HPDE6-E6E7 (cell line): ENCODE data around the gene IRF5.

ENCODE experiments used
- DNase-seq: peaks from one replicate; pipeline ENCODE4 v3.0.0; 2011; ENCODE audit warnings: missing footprints; ENCODE audit errors: extremely low spot score

The IRF5 gene, protein sequence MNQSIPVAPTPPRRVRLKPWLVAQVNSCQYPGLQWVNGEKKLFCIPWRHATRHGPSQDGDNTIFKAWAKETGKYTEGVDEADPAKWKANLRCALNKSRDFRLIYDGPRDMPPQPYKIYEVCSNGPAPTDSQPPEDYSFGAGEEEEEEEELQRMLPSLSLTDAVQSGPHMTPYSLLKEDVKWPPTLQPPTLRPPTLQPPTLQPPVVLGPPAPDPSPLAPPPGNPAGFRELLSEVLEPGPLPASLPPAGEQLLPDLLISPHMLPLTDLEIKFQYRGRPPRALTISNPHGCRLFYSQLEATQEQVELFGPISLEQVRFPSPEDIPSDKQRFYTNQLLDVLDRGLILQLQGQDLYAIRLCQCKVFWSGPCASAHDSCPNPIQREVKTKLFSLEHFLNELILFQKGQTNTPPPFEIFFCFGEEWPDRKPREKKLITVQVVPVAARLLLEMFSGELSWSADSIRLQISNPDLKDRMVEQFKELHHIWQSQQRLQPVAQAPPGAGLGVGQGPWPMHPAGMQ

DNA sequence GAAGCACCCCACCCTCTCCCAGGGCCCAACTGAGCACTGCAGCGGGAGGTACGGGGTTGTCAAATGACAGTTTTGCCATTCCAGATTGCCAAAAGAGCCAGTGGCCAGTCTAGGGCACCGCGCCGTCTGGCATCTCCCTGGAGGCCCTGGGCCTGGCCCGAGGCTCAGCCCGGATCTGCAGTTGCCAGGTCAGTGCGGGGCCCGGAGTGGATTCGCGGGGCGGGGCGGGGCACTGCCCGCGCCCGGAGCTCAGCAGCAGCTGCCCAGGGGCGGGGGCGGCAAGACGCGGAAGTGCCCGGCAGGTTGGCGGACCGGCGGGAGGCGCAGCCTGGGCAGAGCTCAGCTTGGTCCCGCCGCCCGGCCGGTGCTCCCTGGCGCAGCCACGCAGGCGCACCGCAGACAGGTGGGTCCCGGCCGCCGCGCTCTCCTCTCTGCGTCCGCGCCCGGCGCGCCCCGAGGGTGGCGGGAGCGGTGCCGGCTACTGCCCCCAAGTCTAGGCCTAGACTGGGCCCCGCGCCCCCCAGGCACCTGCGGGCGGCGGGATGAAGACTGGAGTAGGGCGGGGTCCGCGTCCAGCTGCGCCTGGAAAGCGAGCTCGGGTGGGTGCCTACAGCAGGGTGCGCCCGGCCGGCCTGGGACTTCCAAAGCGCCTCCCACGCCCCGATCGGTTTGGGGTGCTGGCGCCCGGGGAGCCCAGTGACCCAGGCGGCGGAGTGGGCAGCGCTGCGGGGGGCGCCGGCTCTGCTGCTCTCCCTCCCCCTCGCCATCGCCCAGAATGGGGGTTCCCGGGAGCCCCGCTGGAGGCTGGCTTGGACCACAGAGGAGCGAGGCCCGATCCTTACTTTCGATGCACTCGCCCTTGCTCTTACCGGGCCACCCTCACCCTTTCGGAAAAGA is at the start of gene IRF5:
Gene IRF5, plus strand, starts transcription at position 281 of the 897 bp plus-strand sequence. CDS start 4,155 bp downstream, outside the sequence.
- peak; percentile 43 for DNase-seq

DNA sequence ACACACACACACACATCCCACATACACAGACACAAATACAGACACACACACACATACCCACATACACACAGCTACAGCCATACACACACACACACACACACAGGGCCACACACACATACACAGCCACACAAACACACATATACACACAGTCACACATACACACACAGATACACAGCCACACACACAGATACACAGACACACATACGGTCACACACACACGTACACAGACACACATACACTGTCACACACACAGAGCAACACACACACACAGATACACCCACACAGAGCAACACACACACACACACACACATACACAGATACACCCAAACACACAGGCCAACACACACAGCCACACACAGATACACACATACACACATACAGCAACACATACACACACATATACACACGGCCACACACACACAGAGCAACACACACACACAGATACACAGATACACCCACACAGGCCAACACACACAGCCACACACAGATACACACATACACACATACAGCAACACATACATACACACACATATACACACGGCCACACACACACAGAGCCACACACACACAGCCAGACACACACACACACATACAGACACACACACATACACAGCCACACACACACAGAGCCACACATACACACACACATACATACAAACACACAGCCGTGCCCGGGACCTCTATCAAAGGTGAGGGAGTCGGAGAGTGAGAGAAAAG is 49.5 kb upstream of the IRF5 start:
- DNase-seq = no peak

DNA sequence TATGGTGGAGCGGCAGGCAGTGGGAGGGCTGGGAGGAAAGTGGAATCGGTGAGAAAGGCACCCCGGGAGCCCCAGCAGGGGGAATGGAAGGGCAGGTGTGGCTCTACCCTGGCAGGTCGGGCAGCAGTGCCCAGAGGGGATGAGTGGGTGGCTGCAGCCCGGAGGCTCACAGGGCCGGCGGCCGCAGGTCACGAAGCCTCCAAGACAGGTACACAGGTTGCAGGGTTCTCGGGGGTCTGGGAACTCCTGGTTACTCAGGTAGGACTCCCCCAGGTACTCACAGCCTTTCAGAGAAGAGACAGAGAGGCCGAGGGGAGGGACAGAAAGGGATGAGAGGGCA is 49.0 kb upstream of the IRF5 start:
- no peak for DNase-seq

DNA sequence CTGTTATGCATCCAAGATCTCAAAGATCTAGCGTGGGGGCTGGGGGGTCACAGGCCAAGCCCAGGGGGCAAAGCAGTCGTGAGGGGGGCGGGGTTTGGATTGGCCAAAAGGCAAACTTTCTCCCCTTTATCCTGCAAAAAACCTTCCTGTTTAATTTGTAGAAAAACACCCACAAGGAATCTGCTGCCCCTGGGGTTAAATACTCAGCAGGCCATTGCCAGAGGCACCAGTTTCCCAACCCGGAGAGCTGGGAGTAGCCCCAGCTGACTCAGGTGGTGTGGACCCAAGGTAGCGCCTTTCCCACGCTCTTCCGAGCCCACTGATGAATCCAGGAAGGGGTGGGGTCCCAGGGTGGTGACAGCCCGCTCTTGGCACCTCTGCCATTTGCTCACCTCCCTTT is 48.6 kb upstream of the IRF5 start:
- no peak for DNase-seq

DNA sequence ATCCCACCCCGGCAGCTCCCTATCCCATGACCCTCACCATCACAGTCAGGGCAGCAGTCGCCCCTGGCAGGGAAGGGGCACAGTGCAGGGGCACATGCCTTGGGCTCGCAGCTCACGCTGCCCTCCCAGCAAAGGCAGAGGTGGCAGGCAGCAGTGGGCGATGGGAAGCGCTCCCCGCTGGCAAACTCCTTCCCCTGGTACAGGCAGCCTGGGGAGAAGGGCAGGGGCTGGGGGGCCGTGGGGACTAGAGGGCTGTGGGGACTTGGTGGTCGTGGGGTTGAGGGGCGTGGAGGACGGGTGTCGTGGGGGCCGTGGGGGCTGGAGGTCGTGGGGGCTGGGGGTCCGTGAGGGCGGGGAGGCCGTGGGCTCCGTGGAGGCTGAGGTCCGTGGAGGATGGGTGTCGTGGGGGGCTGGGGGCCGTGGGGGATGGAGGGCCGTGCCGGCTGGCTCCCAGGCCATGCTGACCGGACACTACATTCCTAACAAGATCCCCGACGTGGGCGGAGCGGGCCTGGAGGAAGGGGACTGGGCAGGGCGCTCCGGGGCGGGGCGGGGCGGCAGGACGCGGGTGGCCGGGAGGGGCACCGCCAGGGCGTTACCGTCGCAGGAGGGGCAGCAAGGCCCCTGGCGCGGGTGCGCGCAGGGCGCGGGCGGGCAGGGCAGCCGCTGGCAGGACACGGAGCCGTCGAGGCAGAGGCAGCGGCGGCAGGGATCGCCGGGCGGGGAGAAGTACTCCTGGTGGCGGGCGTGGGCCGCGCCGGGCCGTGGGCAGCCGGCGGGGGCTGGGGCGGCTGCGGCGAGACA is 47.2 kb upstream of the IRF5 start:
- no peak for DNase-seq

DNA sequence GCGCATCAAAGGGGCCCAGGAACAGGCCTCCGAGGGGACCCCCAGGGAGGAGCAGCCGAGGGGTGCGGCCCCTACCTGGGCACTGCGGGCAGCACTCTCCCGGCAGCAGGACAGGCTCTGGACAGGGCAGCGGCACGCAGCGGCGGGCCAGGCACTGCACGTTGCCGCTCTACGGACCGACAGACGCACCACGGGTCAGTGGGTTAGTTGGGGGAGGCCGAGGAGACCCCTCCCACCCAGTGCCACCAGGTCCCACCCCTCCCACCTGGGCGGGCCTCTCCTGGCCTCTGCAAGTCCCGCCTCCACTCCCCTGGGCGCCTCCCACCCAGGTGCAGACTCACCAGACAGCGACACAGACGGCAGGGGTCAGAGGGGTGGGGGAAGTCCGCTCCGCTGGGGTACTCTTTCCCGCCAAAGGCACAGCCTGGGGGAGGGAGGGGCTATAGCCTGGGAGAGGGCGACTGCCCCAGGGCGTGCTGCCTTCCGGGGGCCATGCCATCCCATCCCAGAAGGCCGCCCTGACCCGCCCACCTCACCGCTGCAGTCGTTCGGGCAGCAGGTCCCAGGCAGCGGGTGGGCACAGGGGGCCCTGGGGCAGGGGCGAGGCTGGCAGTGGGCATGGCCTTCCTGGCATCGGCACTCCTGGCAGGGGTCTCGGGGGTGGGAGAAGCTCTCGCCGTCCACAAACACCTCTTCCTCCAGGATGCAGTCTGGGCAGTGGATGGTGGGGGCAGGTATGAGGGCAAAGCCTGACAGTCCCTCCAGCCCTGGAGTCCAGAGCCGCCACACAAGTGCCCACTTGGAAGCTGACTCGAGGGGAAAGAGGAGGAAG is 46.4 kb upstream of the IRF5 start:
- DNase-seq = no peak

DNA sequence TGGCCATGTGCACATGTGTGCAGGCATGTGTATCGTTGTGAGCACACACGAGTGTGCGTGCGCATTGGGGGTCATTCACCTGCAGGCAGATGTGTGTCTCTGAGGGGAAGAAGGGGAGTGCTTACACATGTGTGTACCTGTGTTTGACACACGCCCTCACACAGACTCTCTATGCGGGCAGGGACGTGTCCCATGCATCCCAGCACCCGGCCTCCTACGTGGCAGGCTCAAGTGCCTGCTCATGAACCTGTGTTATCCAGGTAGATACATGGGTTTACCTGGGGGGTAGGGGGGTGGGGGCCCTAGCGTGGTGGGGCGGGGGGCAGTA is 45.8 kb upstream of the IRF5 start:
- no peak for DNase-seq

DNA sequence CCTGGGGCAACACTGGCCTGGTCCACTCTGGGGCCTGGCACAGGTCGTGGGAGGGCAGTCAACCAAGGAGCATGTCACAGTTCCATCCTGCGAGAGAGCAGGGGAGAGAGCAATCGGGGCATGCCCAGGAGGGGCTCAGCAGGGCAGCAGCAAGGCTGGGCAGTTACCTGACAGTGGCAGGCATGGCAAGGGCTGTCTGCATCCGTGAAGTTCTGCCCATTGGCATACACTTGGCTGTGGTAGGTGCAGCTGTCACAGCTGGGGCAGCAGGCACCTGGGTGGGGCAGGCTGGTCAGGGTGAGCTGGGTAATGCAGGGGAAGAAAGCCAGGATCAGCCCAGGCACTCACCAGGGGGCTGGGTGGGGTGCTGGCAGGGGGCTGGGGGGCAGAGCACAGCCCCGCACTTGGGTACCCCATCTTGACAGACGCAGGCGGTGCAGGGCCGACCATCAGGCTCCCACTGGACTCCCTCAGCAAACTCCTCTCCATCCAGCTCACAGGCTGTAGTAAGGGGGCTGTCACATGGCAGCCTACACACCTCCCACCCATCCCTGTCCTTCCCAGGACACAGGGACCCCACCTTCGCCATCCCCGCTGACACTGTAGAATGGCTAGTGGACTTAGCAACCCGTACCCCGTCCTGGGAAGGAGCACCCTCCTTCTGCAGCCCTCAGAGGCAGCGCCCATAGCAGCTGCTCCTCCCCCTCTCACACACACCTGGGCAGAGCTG is 45.0 kb upstream of the IRF5 start:
- DNase-seq = no peak

DNA sequence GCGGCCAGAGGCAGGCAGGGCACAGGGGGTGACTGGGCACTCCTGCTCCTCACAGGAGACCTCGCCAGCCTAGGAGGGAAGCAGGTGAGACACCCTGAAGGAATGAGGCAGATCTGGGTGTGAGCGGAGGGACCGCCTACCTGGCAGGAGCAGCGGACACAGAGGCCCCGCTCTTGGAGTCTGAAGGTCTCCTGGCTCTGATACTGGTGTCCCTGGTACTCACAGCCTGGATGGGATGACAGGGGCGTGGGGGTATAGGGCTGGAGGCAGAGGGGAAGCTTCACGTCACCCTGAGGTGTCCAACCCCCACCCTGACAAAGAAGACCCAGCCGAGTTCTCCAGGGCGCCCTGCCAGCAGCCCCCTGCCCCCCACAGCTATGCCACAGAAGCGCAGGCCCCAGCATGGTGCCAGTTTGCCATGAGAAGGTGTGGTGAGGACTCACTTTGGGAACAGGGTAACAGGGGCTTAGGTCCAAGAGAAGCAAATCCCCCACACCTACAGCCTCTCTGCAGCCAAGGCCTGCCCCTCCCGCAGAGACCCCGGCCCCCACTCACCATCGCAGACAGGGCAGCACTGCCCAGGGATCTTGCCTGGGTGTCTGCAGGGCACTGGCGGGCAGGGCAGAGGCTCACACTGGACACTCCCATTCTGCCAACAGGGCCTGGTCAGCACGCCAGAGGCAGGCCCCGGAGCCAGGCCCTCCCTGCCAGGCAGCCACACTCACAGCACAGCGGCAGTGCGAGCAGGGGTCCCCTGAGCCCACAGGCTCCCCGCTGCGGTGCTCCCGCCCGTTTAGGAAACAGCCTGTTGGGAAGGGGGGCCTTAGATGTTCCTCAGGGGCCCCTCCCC is 44.3 kb upstream of the IRF5 start:
- DNase-seq = peak; percentile 97

DNA sequence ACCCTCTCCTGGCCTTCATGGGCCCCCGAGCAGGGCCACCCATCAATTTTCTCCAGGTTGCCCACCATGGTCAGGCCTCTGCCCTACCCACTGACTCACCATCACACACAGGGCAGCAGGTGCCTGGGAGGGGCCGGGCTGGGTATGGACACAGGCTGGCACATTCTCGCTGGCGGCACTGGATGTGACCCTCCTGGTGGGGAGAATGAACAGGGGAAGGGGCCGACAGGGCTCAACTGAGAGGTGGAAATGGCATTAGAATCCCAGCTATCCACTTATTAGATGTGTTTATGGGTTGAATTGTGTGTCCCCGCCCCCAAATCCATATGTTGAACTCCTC is 43.7 kb upstream of the IRF5 start:
- DNase-seq = no peak

DNA sequence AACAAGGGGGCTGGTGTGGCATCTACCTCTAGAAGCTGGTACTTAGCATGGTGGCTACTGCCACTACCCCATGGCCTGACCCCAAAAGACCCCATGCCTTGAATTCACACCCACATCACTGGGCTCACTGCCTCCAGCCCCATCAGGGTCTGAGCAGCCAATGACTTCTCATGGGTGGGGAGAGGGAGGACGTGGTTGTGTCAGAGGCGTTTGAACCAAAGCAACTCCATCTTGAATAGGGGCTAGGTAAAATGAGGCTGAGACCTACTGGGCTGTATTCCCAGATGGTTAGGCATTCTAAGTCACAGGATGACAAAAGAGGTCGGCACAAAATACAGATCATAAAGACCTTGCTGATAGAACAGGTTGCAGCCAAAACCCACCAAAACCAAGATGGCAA is 42.4 kb upstream of the IRF5 start:
- DNase-seq = no peak

DNA sequence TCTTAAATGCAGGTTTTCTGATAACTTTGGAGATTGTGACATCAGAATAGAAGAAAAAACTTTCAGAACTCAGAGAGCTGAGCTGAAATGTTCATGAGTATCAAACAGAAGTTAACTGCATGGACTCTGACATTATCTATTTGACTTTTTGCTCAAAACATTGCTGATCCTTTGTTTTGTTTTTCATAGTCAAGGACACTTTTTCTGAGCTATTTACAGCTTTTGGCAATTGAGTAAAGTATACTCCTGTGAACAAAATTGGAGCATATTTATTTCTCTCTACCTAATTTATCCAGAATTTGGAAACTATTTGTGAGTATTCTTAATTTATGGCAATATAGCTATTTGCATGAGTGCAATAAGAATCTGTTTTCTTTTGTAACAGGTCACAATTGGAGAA is 38.3 kb upstream of the IRF5 start:
- DNase-seq = no peak

DNA sequence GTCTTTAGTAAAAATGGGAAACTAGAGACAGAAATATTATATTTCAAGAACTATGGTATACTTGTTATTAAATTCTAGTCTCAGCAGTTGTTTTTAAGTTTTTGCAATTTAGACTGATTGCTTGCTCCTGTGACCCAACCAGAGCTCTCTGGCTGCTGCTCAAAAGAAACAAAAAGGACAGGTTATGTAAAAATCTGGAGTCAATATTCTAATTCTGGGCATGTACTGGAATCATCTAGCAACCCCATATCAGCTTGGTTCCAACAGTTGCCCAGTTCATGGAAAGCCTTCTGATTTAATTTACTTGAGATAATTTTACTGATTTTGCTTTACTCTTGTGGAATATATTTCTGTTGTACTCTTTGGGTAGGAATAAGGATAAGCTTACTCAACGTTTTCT is 37.5 kb upstream of the IRF5 start:
- no peak for DNase-seq

DNA sequence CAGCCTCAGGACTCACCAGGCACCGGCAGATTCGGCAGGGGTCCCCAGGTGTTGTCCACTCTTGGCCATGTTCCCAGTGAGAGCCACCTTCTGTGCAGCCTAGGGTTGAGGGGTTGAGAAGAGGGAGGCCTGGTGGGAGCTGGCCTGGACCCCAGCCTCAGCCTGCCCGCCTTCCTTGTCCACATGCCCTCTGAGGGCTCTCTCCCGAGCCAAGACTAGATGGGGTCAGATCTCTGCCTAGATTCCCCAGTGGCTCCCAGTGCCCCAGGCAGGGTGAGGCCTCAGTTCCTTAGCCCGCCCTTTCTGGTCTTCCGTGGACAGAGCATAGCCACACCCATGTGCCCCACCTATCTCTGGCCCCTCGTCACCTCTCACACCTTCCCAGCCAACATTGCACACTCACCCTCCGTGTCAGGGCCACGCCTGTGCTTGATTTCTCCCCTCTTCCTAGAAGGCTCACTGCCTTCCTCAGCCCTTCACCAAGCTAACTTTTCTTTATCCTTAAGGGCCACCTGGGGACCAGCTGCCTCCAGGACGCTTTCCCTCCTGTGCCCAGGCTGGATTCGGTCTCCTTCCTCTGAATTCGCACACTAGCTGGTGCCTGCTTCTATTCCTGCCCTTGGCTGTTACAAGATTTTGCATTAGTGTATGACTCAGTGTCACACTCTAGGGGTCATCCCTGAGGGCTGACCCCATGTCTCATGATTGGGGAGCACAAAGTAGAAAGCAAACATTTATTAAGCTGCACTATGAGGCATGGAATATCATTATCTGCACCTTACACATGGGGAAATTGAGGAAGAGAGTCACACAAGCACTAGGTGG is 34.8 kb upstream of the IRF5 start:
- no peak for DNase-seq

DNA sequence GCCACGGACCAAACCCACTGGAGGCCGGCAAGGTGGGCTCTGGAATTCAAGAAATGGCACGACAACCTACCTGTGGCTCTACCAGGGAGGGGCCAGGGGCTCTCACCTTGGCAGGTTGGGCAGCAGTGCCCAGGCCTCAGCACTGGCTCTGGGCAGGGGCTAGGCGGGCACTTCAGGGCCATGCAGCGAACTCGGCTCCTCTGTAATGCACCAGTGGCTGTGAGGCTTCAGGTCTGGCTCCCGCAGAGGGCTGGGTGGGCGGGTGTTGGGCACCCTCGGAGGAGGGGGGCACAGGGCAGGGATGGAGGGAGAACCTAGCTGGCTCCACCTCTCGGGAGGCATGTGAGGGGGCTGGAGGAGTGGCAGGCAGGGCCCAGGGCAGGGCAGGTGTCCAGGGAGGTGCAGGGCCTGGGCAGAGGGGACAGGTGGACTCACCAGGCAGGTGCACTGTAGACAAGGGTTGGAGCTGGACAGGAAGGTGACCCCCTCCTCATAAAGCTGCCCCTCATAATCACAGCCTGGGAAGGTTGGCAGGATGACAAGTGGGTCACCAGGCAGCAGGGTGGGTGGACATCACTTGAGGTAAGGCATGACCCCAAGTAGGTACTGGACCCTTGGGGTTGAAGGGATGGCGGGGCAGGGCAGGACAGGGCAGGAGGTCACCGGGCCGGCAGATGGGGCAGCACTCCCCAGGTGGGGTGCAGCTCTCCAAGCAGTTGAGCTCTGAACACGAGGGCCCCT is 33.9 kb upstream of the IRF5 start:
- DNase-seq = no peak

DNA sequence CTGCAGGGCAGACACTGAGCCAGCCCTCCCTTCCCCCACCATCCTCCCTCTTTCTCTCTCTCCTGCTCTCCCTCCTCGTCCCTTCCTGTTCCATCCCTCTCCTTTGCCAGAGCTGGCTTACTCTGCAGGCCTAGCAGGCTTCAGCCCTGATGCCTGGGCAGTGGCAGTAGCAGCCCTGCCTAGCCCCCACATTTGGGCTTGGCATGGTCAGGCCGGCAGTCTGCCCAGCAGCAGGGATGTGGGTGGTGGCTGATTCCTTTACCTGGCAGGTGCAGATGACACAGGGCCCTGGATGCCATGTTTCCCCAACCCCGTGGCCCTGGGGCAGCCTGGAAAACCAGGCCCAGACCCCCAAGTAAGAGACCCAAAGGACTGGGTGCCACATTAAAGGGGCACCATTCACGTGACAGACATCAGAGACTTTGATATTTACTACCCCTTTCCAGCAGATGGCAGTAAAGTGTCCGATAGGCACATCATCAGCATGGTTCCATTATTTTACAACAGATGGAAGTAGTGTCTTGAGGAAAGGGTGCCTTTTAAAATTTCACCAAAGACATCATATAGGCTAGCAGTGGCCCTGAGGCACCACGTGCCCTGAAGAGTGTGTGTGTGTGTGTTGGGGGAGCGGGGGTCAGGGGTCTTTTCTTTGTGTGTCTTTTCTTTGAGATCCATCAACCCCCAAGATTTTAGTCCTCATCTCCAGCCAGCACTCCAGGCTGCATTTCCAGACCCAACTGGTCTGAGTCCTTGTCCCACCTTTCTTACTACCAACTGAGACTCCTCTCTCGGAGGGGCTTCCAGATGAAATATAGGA is 33.1 kb upstream of the IRF5 start:
- no peak for DNase-seq
